ENCODE measurements around the gene WSCD1. TPM values are rescaled to one million over a fixed set of nuclear protein-coding genes. Genes with fewer than 3 reads are reported as not detected.

The WSCD1 gene
- polyA plus RNA-seq, 1 donor (not counting 4 experiments of a cell fraction or from before 2014, with no cell fraction given), result not detected

DNA sequence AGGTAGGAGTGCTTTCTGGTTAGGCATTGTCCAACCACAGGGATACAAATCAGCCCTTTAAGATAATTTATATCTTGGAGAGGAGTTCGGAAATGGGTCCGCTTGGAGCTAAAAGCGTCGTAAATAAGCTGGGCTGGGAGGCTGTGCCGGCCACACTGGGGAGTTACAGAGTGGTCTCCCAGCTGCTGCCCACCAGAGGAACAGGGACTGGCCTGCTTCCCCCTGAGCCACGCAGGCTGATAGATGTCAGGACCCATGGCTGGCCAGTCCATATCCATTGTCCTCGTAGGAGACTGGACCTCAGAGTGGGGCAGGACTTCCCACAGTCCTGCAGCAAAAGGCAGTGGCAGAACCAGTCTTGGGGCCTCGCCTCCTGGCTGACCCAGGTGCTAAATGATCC, 12.6 kb upstream of the WSCD1 start:
- TF ChIP-seq EZH2 (IDR thresholded peaks at IDR 0.05; ENCODE audit: low read length), result no peak
- TF ChIP-seq, protein P1, sequence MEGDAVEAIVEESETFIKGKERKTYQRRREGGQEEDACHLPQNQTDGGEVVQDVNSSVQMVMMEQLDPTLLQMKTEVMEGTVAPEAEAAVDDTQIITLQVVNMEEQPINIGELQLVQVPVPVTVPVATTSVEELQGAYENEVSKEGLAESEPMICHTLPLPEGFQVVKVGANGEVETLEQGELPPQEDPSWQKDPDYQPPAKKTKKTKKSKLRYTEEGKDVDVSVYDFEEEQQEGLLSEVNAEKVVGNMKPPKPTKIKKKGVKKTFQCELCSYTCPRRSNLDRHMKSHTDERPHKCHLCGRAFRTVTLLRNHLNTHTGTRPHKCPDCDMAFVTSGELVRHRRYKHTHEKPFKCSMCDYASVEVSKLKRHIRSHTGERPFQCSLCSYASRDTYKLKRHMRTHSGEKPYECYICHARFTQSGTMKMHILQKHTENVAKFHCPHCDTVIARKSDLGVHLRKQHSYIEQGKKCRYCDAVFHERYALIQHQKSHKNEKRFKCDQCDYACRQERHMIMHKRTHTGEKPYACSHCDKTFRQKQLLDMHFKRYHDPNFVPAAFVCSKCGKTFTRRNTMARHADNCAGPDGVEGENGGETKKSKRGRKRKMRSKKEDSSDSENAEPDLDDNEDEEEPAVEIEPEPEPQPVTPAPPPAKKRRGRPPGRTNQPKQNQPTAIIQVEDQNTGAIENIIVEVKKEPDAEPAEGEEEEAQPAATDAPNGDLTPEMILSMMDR (optimal IDR thresholded peaks at IDR 0.05 in 1 of 3, IDR thresholded peaks at IDR 0.05 in 1 of 3, conservative IDR thresholded peaks at IDR 0.05 in 1 of 3; ENCODE audit: extremely low read depth in 1 of 3, insufficient read depth in 2 of 3, low read length in 3 of 3), result no peak
- Histone ChIP-seq H3K4me3 (ENCODE audit: control insufficient read depth in 2 of 3, extremely low read depth in 1 of 3, insufficient read depth in 2 of 3, low read depth in 1 of 3, low read length in 3 of 3) (no peak overlapping the region), H3K27me3 (ENCODE audit: control insufficient read depth, extremely low read depth, insufficient read depth, low read length) (peaks cover 13% of the 10 kb centered on the region), H3K4me2 (ENCODE audit: control insufficient read depth, extremely low read depth, insufficient read depth, low read depth, low read length) (no peak overlapping the region), H2AFZ (ENCODE audit: control insufficient read depth, low read length) (no peak overlapping the region), H3K9ac (ENCODE audit: control insufficient read depth, extremely low read depth, insufficient read depth, low read length) (no peak overlapping the region), H3K36me3 (ENCODE audit: control insufficient read depth in 2 of 2, extremely low read depth in 1 of 2, insufficient read depth in 2 of 2, low read length in 2 of 2) (no peaks in the 10 kb centered on the region), H3K9me3 (ENCODE audit: control insufficient read depth, low read depth, low read length) (no peaks in the 10 kb centered on the region), H3K9me1 (ENCODE audit: control insufficient read depth, extremely low read depth, insufficient read depth, low read length) (no peaks in the 10 kb centered on the region), H3K79me2 (ENCODE audit: control insufficient read depth, insufficient read depth, low read length) (no peaks in the 10 kb centered on the region), H4K20me1 (ENCODE audit: control insufficient read depth, extremely low read depth, insufficient read depth, low read length) (no peaks in the 10 kb centered on the region), H3K27ac (ENCODE audit: control insufficient read depth, insufficient read depth, low read length) (no peak overlapping the region), H3K4me1 (ENCODE audit: control insufficient read depth, extremely low read depth, insufficient read depth, low read length) (no peaks in the 10 kb centered on the region)
- dilution Hi-C loops (cut with MboI; ENCODE audit: extremely low pct_ligation_motif_present, low sequenced_read_pairs), result no loop called here
- DNase-seq (ENCODE audit: low read depth, low spot score), result no peak
- FAIRE-seq, result no peak

DNA sequence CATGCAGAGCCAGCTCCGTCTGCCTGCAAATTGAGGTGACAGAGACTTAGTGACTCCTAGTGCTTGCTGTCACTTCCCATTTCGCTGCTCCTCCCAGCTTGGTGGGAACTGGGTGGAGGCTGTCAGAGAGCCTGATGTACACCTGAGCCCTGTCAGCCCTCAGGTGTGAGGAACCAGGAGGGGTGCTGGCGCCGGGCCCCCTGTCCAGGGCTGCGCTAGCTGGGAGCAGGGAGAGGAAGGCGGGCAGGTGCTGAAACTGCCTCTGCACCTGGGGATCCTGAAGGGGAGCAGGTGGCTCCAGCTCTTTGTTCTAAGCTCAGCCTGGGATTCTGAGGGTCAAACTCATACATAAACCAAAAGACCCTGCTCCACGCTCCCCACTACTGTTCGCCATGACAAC, 10.8 kb upstream of the WSCD1 start:
- no peak overlapping the region for H3K9ac ChIP-seq (ENCODE audit: control insufficient read depth, extremely low read depth, insufficient read depth, low read length)
- H3K4me1 ChIP-seq (ENCODE audit: control insufficient read depth, extremely low read depth, insufficient read depth, low read length), result no peaks in the 10 kb centered on the region
- no peak overlapping the region for H2AFZ ChIP-seq (ENCODE audit: control insufficient read depth, low read length)
- no peak overlapping the region for H3K27ac ChIP-seq (ENCODE audit: control insufficient read depth, insufficient read depth, low read length)
- no peaks in the 10 kb centered on the region for H3K9me1 ChIP-seq (ENCODE audit: control insufficient read depth, extremely low read depth, insufficient read depth, low read length)
- no peak overlapping the region for H3K4me2 ChIP-seq (ENCODE audit: control insufficient read depth, extremely low read depth, insufficient read depth, low read depth, low read length)
- no peak overlapping the region for H3K4me3 ChIP-seq (ENCODE audit: control insufficient read depth in 2 of 3, extremely low read depth in 1 of 3, insufficient read depth in 2 of 3, low read depth in 1 of 3, low read length in 3 of 3)
- no peaks in the 10 kb centered on the region for H4K20me1 ChIP-seq (ENCODE audit: control insufficient read depth, extremely low read depth, insufficient read depth, low read length)
- no peaks in the 10 kb centered on the region for H3K79me2 ChIP-seq (ENCODE audit: control insufficient read depth, insufficient read depth, low read length)
- dilution Hi-C loops (cut with MboI; ENCODE audit: extremely low pct_ligation_motif_present, low sequenced_read_pairs), result no loop called here
- H3K27me3 ChIP-seq (ENCODE audit: control insufficient read depth, extremely low read depth, insufficient read depth, low read length), result peaks cover 9% of the 10 kb centered on the region
- TF ChIP-seq, protein P1 (optimal IDR thresholded peaks at IDR 0.05 in 1 of 3, IDR thresholded peaks at IDR 0.05 in 1 of 3, conservative IDR thresholded peaks at IDR 0.05 in 1 of 3; ENCODE audit: extremely low read depth in 1 of 3, insufficient read depth in 2 of 3, low read length in 3 of 3), result no peak
- TF ChIP-seq EZH2 (IDR thresholded peaks at IDR 0.05; ENCODE audit: low read length), result no peak
- DNase-seq (ENCODE audit: low read depth, low spot score) (no peak), FAIRE-seq (no peak)
- no peaks in the 10 kb centered on the region for H3K9me3 ChIP-seq (ENCODE audit: control insufficient read depth, low read depth, low read length)
- H3K36me3 ChIP-seq (ENCODE audit: control insufficient read depth in 2 of 2, extremely low read depth in 1 of 2, insufficient read depth in 2 of 2, low read length in 2 of 2), result no peaks in the 10 kb centered on the region
